BLaER1 treated with 17β-estradiol and CSF1 and Interleukin-3, amounts not matched to agents 10 nM and 100 nM (cell line): ENCODE data around the gene HINT1.
A peak's percentile ranks its signal among the peaks of the same experiment; 100 is the strongest.

ENCODE experiments used
- H3K27ac ChIP-seq, 11 experiments: shearing (Covaris generic); formaldehyde crosslinking; 2 replicates each; pipeline ENCODE4 v1.8.1; 2022
- H3K27me3 ChIP-seq, 11 experiments: shearing (Covaris generic); formaldehyde crosslinking; 2 replicates each; pipeline ENCODE4 v1.8.1; 2022
- H3K36me3 ChIP-seq, 11 experiments: shearing (Covaris generic); formaldehyde crosslinking; 2 replicates each; pipeline ENCODE4 v1.8.1; 2022
- H3K4me1 ChIP-seq, 10 experiments: shearing (Covaris generic); formaldehyde crosslinking; 2 replicates each; pipeline ENCODE4 v1.8.1; 2022
- H3K4me2 ChIP-seq, 11 experiments: shearing (Covaris generic); formaldehyde crosslinking; 2 replicates each; pipeline ENCODE4 v1.8.1; 2022
- H3K4me3 ChIP-seq, 10 experiments: shearing (Covaris generic); formaldehyde crosslinking; 2 replicates each; pipeline ENCODE4 v1.8.1; 2022
- H3K9ac ChIP-seq, 11 experiments: shearing (Covaris generic); formaldehyde crosslinking; 2 replicates each; pipeline ENCODE4 v1.8.1; 2022
- H3K9me3 ChIP-seq, 11 experiments: shearing (Covaris generic); formaldehyde crosslinking; replicated peaks in 1 of 11; 2 replicates each; pipeline ENCODE4 v1.8.1; 2022
- H4K20me1 ChIP-seq, 11 experiments: shearing (Covaris generic); formaldehyde crosslinking; 2 replicates each; pipeline ENCODE4 v1.8.1; 2022
- Cebpa-rat ChIP-seq, 11 experiments: shearing (Covaris generic); IDR thresholded peaks; 2 replicates each; pipeline ENCODE4 v1.8.1; 2022

HINT1 gene

GRCh38 chr5:131186561-131187256, 21.7 kb upstream of the HINT1 start:
- no peak overlapping the region for H3K4me2 ChIP-seq
- TF ChIP-seq Cebpa-rat (IDR thresholded peaks at IDR 0.05): no peak

GRCh38 chr5:131185523-131186104, 20.6 kb upstream of the HINT1 start:
- TF ChIP-seq Cebpa-rat (IDR thresholded peaks at IDR 0.05): no peak
- Histone ChIP-seq H3K9ac (no peak overlapping the region), H3K4me2 (no peak overlapping the region), H3K9me3 (no peaks in the 10 kb centered on the region), H3K27ac (no peak overlapping the region), H3K27me3 (no peaks in the 10 kb centered on the region), H3K4me1 (no peaks in the 10 kb centered on the region), H4K20me1 (no peaks in the 10 kb centered on the region), H3K36me3 (peaks cover 12 to 60% (median 39%) of the 10 kb centered on the region in 11 experiments; a peak in 21 of 22 replicates), H3K4me3 (no peak overlapping the region)

More at GRCh38 chr5:131186561-131187256, 21.7 kb upstream of the HINT1 start:
- Histone ChIP-seq H3K9ac (no peak overlapping the region), H3K4me3 (no peak overlapping the region), H3K36me3 (peaks cover 12 to 60% (median 39%) of the 10 kb centered on the region in 11 experiments; a peak in 21 of 22 replicates), H3K9me3 (no peaks in the 10 kb centered on the region), H3K27ac (no peak overlapping the region), H3K4me1 (peaks cover 0 to 6% (median 0%) of the 10 kb centered on the region in 10 experiments; a peak in 6 of 20 replicates), H3K27me3 (no peaks in the 10 kb centered on the region), H4K20me1 (no peaks in the 10 kb centered on the region)

- no peaks in the 10 kb centered on the region for H4K20me1 ChIP-seq
- no peak for TF ChIP-seq Cebpa-rat (IDR thresholded peaks at IDR 0.05)
- no peaks in the 10 kb centered on the region for H3K27me3 ChIP-seq
- H3K27ac ChIP-seq: no peak overlapping the region
- H3K36me3 ChIP-seq: peaks cover 8 to 50% (median 28%) of the 10 kb centered on the region in 11 experiments; a peak in 20 of 22 replicates
- no peaks in the 10 kb centered on the region for H3K4me1 ChIP-seq
- no peak overlapping the region for H3K4me2 ChIP-seq
- H3K9ac ChIP-seq: no peak overlapping the region
- H3K4me3 ChIP-seq: no peak overlapping the region
- no peaks in the 10 kb centered on the region for H3K9me3 ChIP-seq
Measured at GRCh38 chr5:131182839-131183238, 17.8 kb upstream of the HINT1 start.

- Histone ChIP-seq H3K9me3 (0 out of 22 replicates have a peak, but pooled peaks cover 0 to 2% (median 0%) of the 10 kb centered on the region in 11 experiments), H4K20me1 (no peaks in the 10 kb centered on the region), H3K9ac (no peak overlapping the region), H3K27me3 (no peaks in the 10 kb centered on the region), H3K4me2 (no peak overlapping the region), H3K4me1 (no peaks in the 10 kb centered on the region), H3K36me3 (peaks cover 8 to 38% (median 20%) of the 10 kb centered on the region in 11 experiments; a peak in 17 of 22 replicates), H3K27ac (no peak overlapping the region), H3K4me3 (no peak overlapping the region)
- TF ChIP-seq Cebpa-rat (IDR thresholded peaks at IDR 0.05): no peak
Measured at GRCh38 chr5:131180407-131180806, 15.4 kb upstream of the HINT1 start.

GRCh38 chr5:131171276-131171810, 6.3 kb upstream of the HINT1 start:
- peak overlapping the region; percentile 66 to 78 (median 70) for H3K4me3 ChIP-seq
- TF ChIP-seq Cebpa-rat (IDR thresholded peaks at IDR 0.05): no peak
- peak overlapping the region in 10 of 11 experiments; percentile 39 to 78 (median 66); a peak in 20 of 22 replicates for H3K27ac ChIP-seq

GRCh38 chr5:131170540-131171275, 5.7 kb upstream of the HINT1 start, which contains the start of gene LYRM7:
TSS of gene LYRM7 (plus strand) at chr5:131170944. CDS start at chr5:131171021, 77 bp downstream.
- TF ChIP-seq Cebpa-rat (IDR thresholded peaks at IDR 0.05): no peak
- Histone ChIP-seq H3K9me3 (peaks cover 0 to 12% (median 0%) of the 10 kb centered on the region in 11 experiments; a peak in 4 of 22 replicates), H3K4me2 (peak within 1 kb of the TSS; percentile 87 to 99 (median 96)), H3K27me3 (no peaks in the 10 kb centered on the region), H3K4me3 (peak within 1 kb of the TSS; percentile 66 to 78 (median 70)), H3K27ac (peak within 1 kb of the TSS; percentile 59 to 79 (median 75)), H3K4me1 (peaks cover 20 to 36% (median 25%) of the 10 kb centered on the region in 10 experiments), H3K36me3 (peaks cover 0 to 10% (median 0%) of the 10 kb centered on the region in 11 experiments; a peak in 2 of 22 replicates), H3K9ac (peak within 1 kb of the TSS; percentile 71 to 82 (median 80)), H4K20me1 (no peaks in the 10 kb centered on the region)

More at GRCh38 chr5:131171276-131171810, 6.3 kb upstream of the HINT1 start:
- H3K4me2 ChIP-seq: peak overlapping the region; percentile 87 to 99 (median 96)
- peaks cover 16 to 31% (median 21%) of the 10 kb centered on the region in 10 experiments for H3K4me1 ChIP-seq
- peaks cover 0 to 12% (median 0%) of the 10 kb centered on the region in 11 experiments; a peak in 4 of 22 replicates for H3K9me3 ChIP-seq
- H3K36me3 ChIP-seq: peaks cover 0 to 12% (median 0%) of the 10 kb centered on the region in 11 experiments; a peak in 2 of 22 replicates
- no peaks in the 10 kb centered on the region for H3K27me3 ChIP-seq
- peak overlapping the region; percentile 71 to 82 (median 79) for H3K9ac ChIP-seq
- no peaks in the 10 kb centered on the region for H4K20me1 ChIP-seq

GRCh38 chr5:131169810-131170539, 4.9 kb upstream of the HINT1 start:
- peak overlapping the region; percentile 71 to 82 (median 78) for H3K9ac ChIP-seq
- peaks cover 0 to 7% (median 0%) of the 10 kb centered on the region in 11 experiments; a peak in 4 of 22 replicates for H3K9me3 ChIP-seq
- no peak for TF ChIP-seq Cebpa-rat (IDR thresholded peaks at IDR 0.05)
- peaks cover 0 to 7% (median 0%) of the 10 kb centered on the region in 11 experiments; a peak in 1 of 22 replicates for H3K36me3 ChIP-seq
- peak overlapping the region; percentile 71 to 95 (median 84) for H3K4me2 ChIP-seq
- H3K27ac ChIP-seq: peak overlapping the region; percentile 59 to 79 (median 75); a peak in 21 of 22 replicates
- H3K27me3 ChIP-seq: no peaks in the 10 kb centered on the region
- H3K4me1 ChIP-seq: peaks cover 24 to 40% (median 30%) of the 10 kb centered on the region in 10 experiments
- H3K4me3 ChIP-seq: peak overlapping the region; percentile 66 to 78 (median 70)
- no peaks in the 10 kb centered on the region for H4K20me1 ChIP-seq

- Histone ChIP-seq H3K9me3 (no peaks in the 10 kb centered on the region), H3K4me1 (peaks cover 30 to 41% (median 36%) of the 10 kb centered on the region in 10 experiments), H4K20me1 (peaks cover 0 to 9% (median 6%) of the 10 kb centered on the region in 11 experiments; a peak in 11 of 22 replicates), H3K36me3 (peaks cover under 1 to 7% (median 4%) of the 10 kb centered on the region in 11 experiments), H3K9ac (no peak overlapping the region), H3K27me3 (no peaks in the 10 kb centered on the region), H3K4me2 (no peak overlapping the region), H3K4me3 (no peak overlapping the region), H3K27ac (no peak overlapping the region)
- TF ChIP-seq Cebpa-rat (IDR thresholded peaks at IDR 0.05): no peak
Measured at GRCh38 chr5:131167615-131168014, 2.6 kb upstream of the HINT1 start.
